ENCODE data around the gene POSTN. TPM values are rescaled to one million over a fixed set of nuclear protein-coding genes. Genes with fewer than 3 reads are reported as not detected.

POSTN gene, protein sequence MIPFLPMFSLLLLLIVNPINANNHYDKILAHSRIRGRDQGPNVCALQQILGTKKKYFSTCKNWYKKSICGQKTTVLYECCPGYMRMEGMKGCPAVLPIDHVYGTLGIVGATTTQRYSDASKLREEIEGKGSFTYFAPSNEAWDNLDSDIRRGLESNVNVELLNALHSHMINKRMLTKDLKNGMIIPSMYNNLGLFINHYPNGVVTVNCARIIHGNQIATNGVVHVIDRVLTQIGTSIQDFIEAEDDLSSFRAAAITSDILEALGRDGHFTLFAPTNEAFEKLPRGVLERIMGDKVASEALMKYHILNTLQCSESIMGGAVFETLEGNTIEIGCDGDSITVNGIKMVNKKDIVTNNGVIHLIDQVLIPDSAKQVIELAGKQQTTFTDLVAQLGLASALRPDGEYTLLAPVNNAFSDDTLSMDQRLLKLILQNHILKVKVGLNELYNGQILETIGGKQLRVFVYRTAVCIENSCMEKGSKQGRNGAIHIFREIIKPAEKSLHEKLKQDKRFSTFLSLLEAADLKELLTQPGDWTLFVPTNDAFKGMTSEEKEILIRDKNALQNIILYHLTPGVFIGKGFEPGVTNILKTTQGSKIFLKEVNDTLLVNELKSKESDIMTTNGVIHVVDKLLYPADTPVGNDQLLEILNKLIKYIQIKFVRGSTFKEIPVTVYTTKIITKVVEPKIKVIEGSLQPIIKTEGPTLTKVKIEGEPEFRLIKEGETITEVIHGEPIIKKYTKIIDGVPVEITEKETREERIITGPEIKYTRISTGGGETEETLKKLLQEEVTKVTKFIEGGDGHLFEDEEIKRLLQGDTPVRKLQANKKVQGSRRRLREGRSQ
- 20.1 and 201 TPM in 2 replicates for total RNA-seq

DNA sequence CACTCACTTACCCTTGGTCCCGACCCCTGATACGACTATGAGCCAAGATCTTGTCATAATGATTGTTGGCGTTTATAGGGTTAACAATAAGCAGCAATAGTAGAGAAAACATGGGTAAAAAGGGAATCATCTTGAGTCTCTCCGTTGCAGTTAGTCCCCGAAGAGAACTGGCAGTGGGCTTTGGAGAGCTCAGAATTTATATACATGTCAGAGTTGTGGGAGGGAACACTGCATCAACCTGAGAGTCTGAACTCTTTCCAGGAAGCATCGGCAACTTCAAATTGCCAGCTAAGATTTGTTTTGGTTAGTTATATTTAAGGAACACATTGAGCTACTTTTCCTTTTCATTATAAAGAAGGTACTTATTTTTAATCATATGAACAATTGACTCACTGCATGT, at the start of gene POSTN:
Gene POSTN, minus strand, starts transcription at position 172 of the 400 bp plus-strand sequence. Its CDS starts 42 bp downstream, at position 130.

Data from smooth muscle cell of the umbilical artery (primary cell).